Raji (cell line): ENCODE data around the gene PDE8A.

Source experiments
- POLR2A ChIP-seq: IDR thresholded peaks from 2 replicates; pipeline ENCODE4 v1.6.1; 2011; ENCODE audit warnings: low read depth, low read length, control low read depth; ENCODE audit not compliant: insufficient read depth

The PDE8A gene

DNA sequence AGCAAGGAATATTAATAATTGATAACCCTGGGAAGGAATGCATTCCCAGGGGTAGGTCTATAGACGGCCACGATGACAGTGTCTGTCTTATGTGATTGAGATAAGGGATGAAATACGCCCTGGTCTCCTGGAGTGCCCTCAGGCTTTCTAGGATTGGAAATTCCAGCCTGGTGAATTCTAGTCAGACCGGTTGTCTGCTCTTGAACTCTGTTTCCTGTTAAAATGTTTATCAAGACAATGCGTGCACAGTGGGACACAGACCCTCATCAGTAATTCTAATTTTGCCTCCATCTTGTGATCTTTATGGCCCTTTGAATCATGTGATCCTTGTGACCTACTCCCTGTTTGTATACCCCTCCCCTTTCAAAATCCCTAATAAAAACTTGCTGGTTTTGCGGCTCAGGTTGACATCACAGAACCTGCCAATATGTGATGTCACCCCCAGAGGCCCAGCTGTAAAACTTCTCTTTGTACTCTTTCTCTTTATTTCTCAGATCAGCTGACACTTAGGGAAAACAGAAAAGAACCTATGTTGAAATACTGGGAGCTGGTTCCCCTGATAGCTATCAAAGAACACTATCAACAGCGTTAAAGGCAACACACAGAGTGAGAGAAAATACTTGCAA is 183.3 kb downstream of the PDE8A start:
- TF ChIP-seq POLR2A, result no peak

DNA sequence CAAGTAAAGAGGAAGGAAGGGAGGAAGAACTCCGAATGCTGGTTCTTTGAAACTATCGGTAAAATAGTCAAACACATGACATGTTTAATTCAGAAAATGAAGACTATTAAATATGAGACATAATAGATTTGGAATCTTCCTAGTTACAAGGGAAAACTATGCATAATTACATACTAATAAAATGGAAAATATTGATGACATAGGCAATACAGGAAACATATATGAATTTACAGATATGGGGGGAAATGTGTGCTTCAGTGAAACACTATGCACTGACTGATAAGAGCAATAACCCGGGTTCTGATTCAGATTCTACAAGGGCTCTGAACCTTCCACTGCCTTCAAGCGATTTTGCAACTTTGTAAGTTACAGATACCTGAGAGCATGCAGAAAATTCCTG is 185.9 kb downstream of the PDE8A start:
- TF ChIP-seq POLR2A, result no peak

DNA sequence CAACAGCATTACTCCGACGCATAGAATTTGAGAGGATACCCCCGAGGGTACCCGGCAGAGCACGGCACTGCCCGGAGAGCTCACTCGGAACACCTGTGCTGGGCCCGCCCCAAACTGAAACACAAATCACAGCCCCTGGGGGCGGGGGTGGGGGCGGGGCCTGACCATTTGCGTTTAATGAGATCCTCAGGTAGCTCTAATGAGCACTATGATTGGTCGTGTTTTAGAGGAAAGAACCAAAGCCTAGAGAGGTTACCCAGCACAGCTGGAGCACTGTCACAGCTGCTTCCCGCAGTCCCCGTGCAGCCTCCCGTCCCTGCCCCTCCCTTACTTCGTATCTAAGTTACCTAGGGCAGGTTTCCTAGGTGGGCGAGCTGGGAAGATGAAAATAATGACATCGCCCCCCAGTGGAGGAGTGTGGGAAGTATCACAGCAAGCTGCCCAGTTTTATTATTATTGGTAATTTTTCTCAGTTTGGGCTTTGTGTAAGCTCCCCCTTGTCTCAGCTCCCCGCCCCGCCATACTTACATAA is 187.1 kb downstream of the PDE8A start:
- no peak for TF ChIP-seq POLR2A

DNA sequence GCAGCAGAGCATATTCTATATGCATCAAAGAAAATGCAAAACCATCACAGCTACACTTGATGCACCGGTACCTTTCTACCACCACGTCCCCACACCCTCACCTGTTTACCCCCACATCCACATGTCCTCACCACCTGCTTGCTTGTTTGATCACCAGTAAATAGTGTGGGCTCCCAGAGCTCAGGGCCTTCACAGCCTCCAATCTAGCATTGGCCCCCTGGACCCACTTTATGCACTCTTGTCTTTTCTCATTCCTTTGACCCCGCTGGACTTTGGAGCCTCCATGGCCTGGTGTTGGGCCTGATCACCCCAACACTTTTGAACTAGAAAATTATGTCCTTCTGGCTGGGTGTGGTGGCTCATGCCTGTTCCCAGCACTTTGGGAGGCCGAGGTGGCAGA is 190.1 kb downstream of the PDE8A start:
- no peak for TF ChIP-seq POLR2A

DNA sequence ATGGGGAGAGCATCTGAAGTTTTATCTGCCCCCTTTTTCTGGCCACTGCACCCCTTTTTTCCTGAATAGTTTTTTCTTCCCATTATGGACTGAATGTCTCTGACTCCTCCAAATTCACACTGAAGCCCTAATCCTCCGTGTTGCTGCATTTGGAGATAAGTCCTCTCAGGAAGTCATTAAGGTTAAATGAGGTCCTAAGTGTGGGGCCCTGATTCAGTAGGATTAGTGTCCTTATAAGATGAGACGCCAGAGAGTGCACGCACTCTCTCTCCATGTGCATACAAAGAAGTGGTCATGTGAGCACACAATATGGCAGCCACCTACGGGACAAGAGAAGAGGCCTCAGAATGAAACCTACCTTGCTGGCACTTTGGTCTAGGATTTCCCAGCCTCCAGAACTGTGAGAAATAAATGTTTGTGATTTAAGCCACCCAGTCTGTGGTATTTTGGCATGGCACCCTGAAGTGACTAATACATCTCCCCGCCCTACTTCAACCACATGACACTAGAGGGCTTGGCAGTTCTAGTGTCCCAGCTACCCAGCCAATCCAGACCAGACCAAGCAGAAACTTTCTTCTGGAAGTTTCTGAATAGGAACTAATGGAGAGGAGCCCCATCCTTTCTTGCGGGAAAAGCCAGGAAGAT is 191.3 kb downstream of the PDE8A start:
- no peak for TF ChIP-seq POLR2A

DNA sequence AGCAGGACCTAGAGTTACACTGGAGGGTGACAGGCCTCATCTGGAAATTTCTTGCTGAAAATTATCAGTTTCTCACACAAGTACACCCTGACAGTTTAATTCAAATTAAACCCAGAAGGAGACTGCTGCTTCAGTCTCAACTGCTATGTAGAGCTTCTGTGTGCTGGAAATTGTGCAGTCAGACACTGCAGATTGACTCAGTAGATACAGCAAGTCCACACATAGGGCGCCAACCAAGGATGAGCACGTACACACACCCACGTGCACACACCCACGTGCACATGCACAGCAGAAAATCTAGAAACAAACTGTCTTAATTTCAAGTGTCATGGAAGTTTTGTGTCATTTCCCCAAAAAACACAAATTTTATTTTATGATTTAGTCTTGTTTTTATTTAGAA is 192.9 kb downstream of the PDE8A start:
- TF ChIP-seq POLR2A, result no peak

DNA sequence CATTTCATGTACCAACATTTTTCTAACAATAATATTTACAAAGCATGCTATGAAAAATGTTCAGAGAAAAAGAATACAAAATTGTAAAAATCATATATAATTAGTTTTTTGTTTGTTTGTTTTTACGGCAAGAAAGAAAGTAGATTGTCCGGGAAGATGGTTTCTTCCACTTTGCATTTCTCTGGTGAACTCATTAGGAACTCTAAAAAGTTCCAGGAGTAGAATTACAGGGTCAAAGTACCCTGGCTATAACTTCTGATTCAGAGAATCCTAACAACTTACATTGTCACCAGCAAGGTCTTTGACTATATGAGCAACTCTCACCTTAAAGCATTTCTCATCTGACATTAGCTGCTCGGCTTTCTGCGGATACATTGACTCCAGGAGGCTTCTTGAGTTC is 196.7 kb downstream of the PDE8A start:
- no peak for TF ChIP-seq POLR2A

DNA sequence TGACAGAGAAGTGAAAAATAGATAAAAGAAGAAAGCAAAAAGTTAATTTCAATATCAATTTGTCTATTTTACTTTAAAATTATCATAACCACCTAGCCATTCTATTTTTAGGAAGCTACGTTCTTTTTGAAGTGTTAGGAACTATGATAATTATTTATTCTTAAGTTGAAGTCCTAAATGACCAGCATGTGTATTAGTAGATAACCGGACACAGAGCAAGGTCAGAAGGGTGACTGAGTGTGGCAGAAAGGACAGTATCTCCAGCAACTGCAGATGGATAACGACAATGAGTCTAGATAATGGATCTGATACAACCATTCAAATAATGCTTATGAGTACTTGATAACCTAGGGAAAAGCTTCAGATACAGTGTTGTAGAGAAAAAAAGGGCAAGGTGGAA is 198.0 kb downstream of the PDE8A start:
- TF ChIP-seq POLR2A, result no peak
